Activated T-cell treated with anti-CD3 and anti-CD28 coated beads, Interleukin-2, amount 50 U/mL, for 72 hours (primary cell): ENCODE measurements around the gene DTNBP1. TPM values are rescaled to one million over a fixed set of nuclear protein-coding genes. Genes with fewer than 3 reads are reported as not detected.

Experiments
- ATAC-seq, 2 donors: fragments of 150-1000 bp; cut with Tn5 transposase; replicated peaks in 1 of 2; 2 replicates each; pipeline ENCODE4 v1.10.0; 2021; ENCODE audit warnings: moderate library complexity in 2 of 2, mild to moderate bottlenecking in 1 of 2
- DNase-seq, 2 donors: peaks; one replicate each; pipeline ENCODE4 v3.0.0; 2021 to 2022; ENCODE audit warnings: mixed read lengths in 1 of 2
- H3K27ac Mint-ChIP-seq: one replicate; pipeline ENCODE4 v1.8.0; 2022; ENCODE audit warnings: mild to moderate bottlenecking, moderate library complexity, mixed read lengths
- H3K27me3 Mint-ChIP-seq: one replicate; pipeline ENCODE4 v1.8.0; 2022; ENCODE audit warnings: low read depth, mixed read lengths
- H3K36me3 Mint-ChIP-seq, 2 donors: one replicate each; pipeline ENCODE4 v1.8.0; 2022; ENCODE audit warnings: mixed read lengths in 2 of 2, mild to moderate bottlenecking in 1 of 2; ENCODE audit not compliant: insufficient read depth in 2 of 2
- H3K4me1 Mint-ChIP-seq: one replicate; pipeline ENCODE4 v1.8.0; 2022; ENCODE audit warnings: low read depth, mixed read lengths
- H3K4me3 Mint-ChIP-seq, 2 donors: one replicate each; pipeline ENCODE4 v1.8.0; 2022; ENCODE audit warnings: mild to moderate bottlenecking in 2 of 2, mixed read lengths in 2 of 2, moderate library complexity in 2 of 2
- H3K9me3 Mint-ChIP-seq, 2 donors: one replicate each; pipeline ENCODE4 v1.8.0; 2022; ENCODE audit warnings: mixed read lengths in 2 of 2
- total RNA-seq, 2 donors: library from RNA; stranded (reverse); gene quantifications; one replicate each; pipeline ENCODE4 v1.2.3, GENCODE V29; 2022

The DTNBP1 gene
- total RNA-seq, 2 donors from 2014 or later, result 24.5 to 27.1 TPM

GRCh38 chr6:15496345-15497131 is 166.3 kb downstream of the DTNBP1 start:
- no peaks in the 10 kb centered on the region for H3K27me3 Mint-ChIP-seq
- DNase-seq, result no peak
- no peak for ATAC-seq
- H3K9me3 Mint-ChIP-seq, result no peaks in the 10 kb centered on the region
- peak overlapping the region; percentile 80 for H3K27ac Mint-ChIP-seq
- H3K4me3 Mint-ChIP-seq, result no peak overlapping the region
- peaks cover 12% of the 10 kb centered on the region for H3K4me1 Mint-ChIP-seq
- peaks cover 11 to 32% of the 10 kb centered on the region in 2 donors for H3K36me3 Mint-ChIP-seq

- Mint-ChIP-seq H3K27me3 (no peaks in the 10 kb centered on the region), H3K27ac (peak overlapping the region; percentile 51), H3K9me3 (no peaks in the 10 kb centered on the region), H3K36me3 (peaks cover 11 to 26% of the 10 kb centered on the region in 2 donors), H3K4me3 (no peak overlapping the region), H3K4me1 (peaks cover 23% of the 10 kb centered on the region)
- no peak for DNase-seq
- ATAC-seq, result no peak
Measured at GRCh38 chr6:15495375-15495901, 167.4 kb downstream of the DTNBP1 start.

- Mint-ChIP-seq H3K36me3 (peaks cover 12 to 21% of the 10 kb centered on the region in 2 donors), H3K27ac (no peak overlapping the region), H3K4me1 (peaks cover 37% of the 10 kb centered on the region), H3K27me3 (no peaks in the 10 kb centered on the region), H3K4me3 (no peak overlapping the region), H3K9me3 (no peaks in the 10 kb centered on the region)
- ATAC-seq (no peak), DNase-seq (no peak)
Measured at GRCh38 chr6:15493437-15494168, 169.2 kb downstream of the DTNBP1 start.

GRCh38 chr6:15491986-15492269 is 170.9 kb downstream of the DTNBP1 start:
- peak overlapping the region; percentile 49 for H3K27ac Mint-ChIP-seq
- ATAC-seq, result no peak

GRCh38 chr6:15491255-15491985 is 171.4 kb downstream of the DTNBP1 start:
- peaks cover 20 to 25% of the 10 kb centered on the region in 2 donors for H3K36me3 Mint-ChIP-seq
- ATAC-seq (peak; percentile 75 to 78), DNase-seq (peak; percentile 75 to 78)
- H3K4me3 Mint-ChIP-seq, result peak overlapping the region; percentile 7 to 40
- H3K9me3 Mint-ChIP-seq, result no peaks in the 10 kb centered on the region
- H3K4me1 Mint-ChIP-seq, result peaks cover 37% of the 10 kb centered on the region
- H3K27me3 Mint-ChIP-seq, result no peaks in the 10 kb centered on the region
- peak overlapping the region; percentile 49 for H3K27ac Mint-ChIP-seq

More at GRCh38 chr6:15491986-15492269, 170.9 kb downstream of the DTNBP1 start:
- H3K9me3 Mint-ChIP-seq, result no peaks in the 10 kb centered on the region
- no peak for DNase-seq
- H3K27me3 Mint-ChIP-seq, result no peaks in the 10 kb centered on the region
- H3K4me3 Mint-ChIP-seq, result no peak overlapping the region
- H3K4me1 Mint-ChIP-seq, result peaks cover 37% of the 10 kb centered on the region
- H3K36me3 Mint-ChIP-seq, result peaks cover 18 to 21% of the 10 kb centered on the region in 2 donors

- Mint-ChIP-seq H3K27ac (peak overlapping the region; percentile 14), H3K9me3 (no peaks in the 10 kb centered on the region), H3K4me1 (peaks cover 39% of the 10 kb centered on the region), H3K4me3 (peak overlapping the region in 1 of 2 donors; percentile 15), H3K36me3 (peaks cover 13 to 21% of the 10 kb centered on the region in 2 donors), H3K27me3 (no peaks in the 10 kb centered on the region)
- ATAC-seq (no peak), DNase-seq (no peak)
Measured at GRCh38 chr6:15490242-15491100, 172.4 kb downstream of the DTNBP1 start.

GRCh38 chr6:15489261-15489962 is 173.4 kb downstream of the DTNBP1 start:
- Mint-ChIP-seq H3K4me3 (no peak overlapping the region), H3K36me3 (peaks cover 12 to 21% of the 10 kb centered on the region in 2 donors), H3K4me1 (peaks cover 46% of the 10 kb centered on the region), H3K27me3 (no peaks in the 10 kb centered on the region), H3K9me3 (no peaks in the 10 kb centered on the region), H3K27ac (peak overlapping the region; percentile 14)
- ATAC-seq, result no peak
- DNase-seq, result no peak

GRCh38 chr6:15487262-15487661 is 175.6 kb downstream of the DTNBP1 start:
- peaks cover 50% of the 10 kb centered on the region for H3K4me1 Mint-ChIP-seq

GRCh38 chr6:15485936-15486335 is 176.9 kb downstream of the DTNBP1 start:
- ATAC-seq, result no peak
- peak overlapping the region; percentile 94 for H3K27ac Mint-ChIP-seq
- peaks cover 48% of the 10 kb centered on the region for H3K4me1 Mint-ChIP-seq
- H3K27me3 Mint-ChIP-seq, result no peaks in the 10 kb centered on the region
- no peaks in the 10 kb centered on the region for H3K9me3 Mint-ChIP-seq
- no peak for DNase-seq
- peaks cover 9 to 21% of the 10 kb centered on the region in 2 donors for H3K36me3 Mint-ChIP-seq
- no peak overlapping the region for H3K4me3 Mint-ChIP-seq

More at GRCh38 chr6:15487262-15487661, 175.6 kb downstream of the DTNBP1 start:
- H3K27me3 Mint-ChIP-seq, result no peaks in the 10 kb centered on the region
- H3K9me3 Mint-ChIP-seq, result no peaks in the 10 kb centered on the region
- ATAC-seq, result no peak
- no peak overlapping the region for H3K27ac Mint-ChIP-seq
- H3K36me3 Mint-ChIP-seq, result peaks cover 9 to 18% of the 10 kb centered on the region in 2 donors
- no peak overlapping the region for H3K4me3 Mint-ChIP-seq
- no peak for DNase-seq

GRCh38 chr6:15484821-15485220 is 178.0 kb downstream of the DTNBP1 start:
- H3K4me1 Mint-ChIP-seq, result peaks cover 48% of the 10 kb centered on the region
- no peaks in the 10 kb centered on the region for H3K9me3 Mint-ChIP-seq
- H3K27me3 Mint-ChIP-seq, result no peaks in the 10 kb centered on the region
- H3K4me3 Mint-ChIP-seq, result no peak overlapping the region
- DNase-seq (no peak), ATAC-seq (no peak)
- H3K36me3 Mint-ChIP-seq, result peaks cover 9 to 22% of the 10 kb centered on the region in 2 donors
- H3K27ac Mint-ChIP-seq, result peak overlapping the region; percentile 94

- peaks cover 48% of the 10 kb centered on the region for H3K4me1 Mint-ChIP-seq
- no peak for ATAC-seq
- H3K36me3 Mint-ChIP-seq, result peaks cover 9 to 22% of the 10 kb centered on the region in 2 donors
- H3K27ac Mint-ChIP-seq, result peak overlapping the region; percentile 18
- H3K27me3 Mint-ChIP-seq, result no peaks in the 10 kb centered on the region
- no peaks in the 10 kb centered on the region for H3K9me3 Mint-ChIP-seq
- H3K4me3 Mint-ChIP-seq, result no peak overlapping the region
- no peak for DNase-seq
Measured at GRCh38 chr6:15484140-15484539, 178.7 kb downstream of the DTNBP1 start.

GRCh38 chr6:15483060-15483459 is 179.8 kb downstream of the DTNBP1 start:
- no peaks in the 10 kb centered on the region for H3K9me3 Mint-ChIP-seq
- H3K4me3 Mint-ChIP-seq, result no peak overlapping the region
- no peaks in the 10 kb centered on the region for H3K27me3 Mint-ChIP-seq
- peaks cover 56% of the 10 kb centered on the region for H3K4me1 Mint-ChIP-seq
- H3K27ac Mint-ChIP-seq, result no peak overlapping the region
- ATAC-seq (peak in 1 of 2 donors; percentile 37), DNase-seq (no peak)
- peaks cover 5 to 17% of the 10 kb centered on the region in 2 donors for H3K36me3 Mint-ChIP-seq
